Cardiac septum (tissue), 1 donor: ENCODE data around the gene RNF213. TPM values are rescaled to one million over a fixed set of nuclear protein-coding genes. Genes with fewer than 3 reads are reported as not detected.
A peak's percentile ranks its signal among the peaks of the same experiment; 100 is the strongest.

Experiments used
- DNase-seq: peaks from one replicate; pipeline ENCODE4 v3.0.0-alpha.2; 2020; ENCODE audit warnings: low spot score
- intact Hi-C: fragments of 100-400 bp; cut with DNase I; formaldehyde crosslinking; loops from one replicate; pipeline ENCODE4 v1.14.0; 2022
- long read RNA-seq: library from polyadenylated mRNA; unstranded; transcript quantifications from one replicate; pipeline ENCODE4 v2.0.0, GENCODE V29; 2021
- total RNA-seq: library from RNA; stranded (reverse); fragmentation: NEBNext Ultra II Directional; extraction: Animal tissue kit (Norgen Biotek cat#: 25700); gene quantifications from one replicate; pipeline ENCODE4 v1.2.1, GENCODE V29; 2021
- donor health status: DM: no; HTN: no; CAD: no.

Gene RNF213
- total RNA-seq: 46.4 TPM
- long read RNA-seq, full-length matches to known transcripts: 2 of 34 reads
- long read RNA-seq, partial matches to known transcripts: 18 of 34 reads
- long read RNA-seq, other reads (novel, unspliced or antisense): 14 of 34 reads

DNA sequence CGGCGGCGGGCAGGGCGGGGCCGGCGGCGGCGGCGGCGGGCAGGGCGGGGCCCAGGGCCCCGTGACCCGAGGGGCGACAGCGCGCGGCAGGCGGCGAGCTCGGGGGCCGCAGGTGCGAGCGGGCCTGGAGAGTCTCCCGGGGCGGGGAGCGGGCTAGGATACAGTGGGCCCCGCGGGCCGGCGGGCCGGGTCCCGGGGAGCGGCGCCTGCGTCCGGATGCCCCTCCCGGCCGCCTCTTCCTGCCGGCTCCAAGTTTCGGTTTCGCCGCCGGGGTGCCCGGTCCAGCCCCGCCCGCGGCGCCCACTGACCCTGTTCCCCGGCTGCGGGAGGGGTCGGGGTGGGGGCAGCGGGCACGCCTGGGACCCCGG, at the start of gene RNF213:
TSS of gene RNF213 (plus strand) at position 62 of the 368 bp plus-strand sequence. CDS start 2,830 bp downstream, outside the sequence.
- peak; percentile 88 for DNase-seq
- intact Hi-C loops: loop anchor here (5.0 kb wide), 1 partner anchor 158 kb away; the partner anchor contains the start of gene GAA

GRCh38 chr17:80212109-80212508, 48.5 kb upstream of the RNF213 start:
- no peak for DNase-seq
- intact Hi-C loops: no loop called here

DNA sequence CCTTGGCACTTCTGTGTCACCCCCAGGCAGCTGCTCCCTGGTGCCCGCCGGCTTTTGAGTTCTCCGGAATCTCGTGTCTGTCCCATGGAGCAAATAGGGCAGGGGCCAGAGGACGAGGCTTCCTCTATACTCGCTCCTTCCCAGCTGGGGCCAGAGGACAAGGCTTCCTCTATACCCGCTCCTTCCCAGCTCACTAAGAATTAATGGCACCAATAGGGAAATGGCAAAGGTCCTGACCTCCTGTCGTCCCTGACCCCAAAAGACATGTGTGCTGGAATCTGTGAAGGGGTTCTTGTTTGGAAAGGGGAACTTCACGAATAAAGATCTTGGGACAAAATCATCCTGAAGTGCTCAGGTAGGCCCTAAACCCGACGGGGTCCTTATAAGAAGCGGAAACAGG, 48.1 kb upstream of the RNF213 start:
- intact Hi-C loops: no loop called here
- no peak for DNase-seq

DNA sequence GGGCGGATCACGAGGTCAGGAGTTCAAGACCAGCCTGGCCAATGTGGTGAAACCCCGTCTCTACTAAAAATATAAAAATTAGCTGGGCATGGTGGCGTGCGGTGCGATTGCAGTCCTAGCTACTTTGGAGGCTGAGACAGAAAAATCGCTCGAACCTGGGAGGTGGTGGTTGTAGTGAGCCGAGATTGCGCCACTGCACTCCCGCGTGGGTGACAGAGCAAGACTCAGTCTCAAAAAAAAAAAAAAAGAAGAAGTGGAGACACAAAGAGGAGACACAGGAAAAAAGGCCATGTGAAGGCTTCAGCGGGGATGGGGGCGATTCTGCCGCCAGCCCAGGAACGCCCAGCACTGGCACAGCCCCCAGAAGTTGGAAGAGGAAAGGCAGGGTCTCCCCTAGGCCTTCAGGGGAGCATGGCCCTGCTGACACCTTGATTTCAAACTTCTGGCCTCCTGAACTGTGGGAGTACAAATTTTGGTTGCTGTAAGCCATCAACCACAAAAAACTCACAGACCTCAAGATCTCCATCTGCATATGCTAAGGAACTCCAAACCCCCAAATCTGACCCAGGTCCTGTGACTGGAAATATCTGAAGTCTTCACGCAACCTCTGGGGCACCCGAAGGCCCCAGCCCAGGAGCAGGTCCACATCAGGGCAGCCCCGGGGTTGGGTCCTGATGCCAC, 47.5 kb upstream of the RNF213 start:
- intact Hi-C loops: no loop called here
- DNase-seq: no peak

DNA sequence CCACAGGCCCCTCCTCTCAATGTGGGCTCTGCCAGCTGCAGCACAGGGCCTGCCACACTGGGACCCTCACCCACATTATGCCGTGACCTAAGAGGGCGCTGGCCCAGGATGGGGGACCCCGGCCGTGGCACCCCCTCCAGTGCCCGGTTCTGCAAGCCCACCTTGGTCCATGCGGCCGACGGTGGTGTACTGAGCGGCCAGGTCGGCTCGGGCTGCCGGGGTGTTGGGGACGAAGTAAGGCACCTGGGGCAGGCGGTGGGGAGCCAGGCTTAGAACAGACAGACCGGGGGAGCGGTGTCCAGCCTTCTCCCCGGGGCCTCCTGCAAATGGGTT, 47.0 kb upstream of the RNF213 start:
- intact Hi-C loops: no loop called here

GRCh38 chr17:80214012-80214877, 46.4 kb upstream of the RNF213 start:
- DNase-seq: no peak
- intact Hi-C loops: no loop called here

More for the DNA sequence above, 47.0 kb upstream of the RNF213 start:
- no peak for DNase-seq

GRCh38 chr17:80214878-80215210, 45.8 kb upstream of the RNF213 start:
- no peak for DNase-seq
- intact Hi-C loops: no loop called here

GRCh38 chr17:80216473-80217456, 43.9 kb upstream of the RNF213 start:
- intact Hi-C loops: no loop called here
- no peak for DNase-seq

DNA sequence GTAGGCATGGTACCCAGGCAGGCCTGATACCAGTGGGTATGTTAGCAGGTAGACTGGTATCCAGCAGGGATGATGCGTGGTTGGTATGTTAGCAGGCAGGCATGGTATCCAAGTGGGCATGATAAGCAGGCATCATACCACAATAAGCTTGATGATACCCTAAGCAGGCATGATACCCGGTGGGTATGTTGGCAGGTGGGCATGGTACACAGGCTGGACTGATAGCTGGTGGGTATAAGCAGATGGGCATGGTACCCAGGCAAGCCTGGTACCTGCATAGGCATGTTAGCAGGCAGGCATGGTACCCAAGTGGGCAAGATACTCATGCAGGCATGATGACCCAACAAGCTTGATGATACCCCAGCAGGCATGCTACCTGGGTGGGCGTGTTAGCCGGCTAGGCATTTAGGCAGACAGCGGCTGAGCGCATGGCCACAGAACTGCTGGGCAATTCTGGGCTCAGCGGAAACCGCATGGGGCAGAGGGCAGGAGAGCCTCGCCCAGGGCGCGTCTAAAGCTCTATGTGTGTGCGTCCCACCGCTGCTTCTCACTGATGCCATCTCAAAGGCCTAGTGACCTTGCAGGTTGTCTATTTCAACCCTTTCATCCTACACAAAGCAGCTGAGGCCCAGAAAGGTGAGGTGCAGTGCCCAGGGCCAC, 42.8 kb upstream of the RNF213 start:
- intact Hi-C loops: no loop called here
- no peak for DNase-seq

- DNase-seq: no peak
- intact Hi-C loops: no loop called here
These were observed 42.3 kb upstream of the RNF213 start for GRCh38 chr17:80218391-80218790.

DNA sequence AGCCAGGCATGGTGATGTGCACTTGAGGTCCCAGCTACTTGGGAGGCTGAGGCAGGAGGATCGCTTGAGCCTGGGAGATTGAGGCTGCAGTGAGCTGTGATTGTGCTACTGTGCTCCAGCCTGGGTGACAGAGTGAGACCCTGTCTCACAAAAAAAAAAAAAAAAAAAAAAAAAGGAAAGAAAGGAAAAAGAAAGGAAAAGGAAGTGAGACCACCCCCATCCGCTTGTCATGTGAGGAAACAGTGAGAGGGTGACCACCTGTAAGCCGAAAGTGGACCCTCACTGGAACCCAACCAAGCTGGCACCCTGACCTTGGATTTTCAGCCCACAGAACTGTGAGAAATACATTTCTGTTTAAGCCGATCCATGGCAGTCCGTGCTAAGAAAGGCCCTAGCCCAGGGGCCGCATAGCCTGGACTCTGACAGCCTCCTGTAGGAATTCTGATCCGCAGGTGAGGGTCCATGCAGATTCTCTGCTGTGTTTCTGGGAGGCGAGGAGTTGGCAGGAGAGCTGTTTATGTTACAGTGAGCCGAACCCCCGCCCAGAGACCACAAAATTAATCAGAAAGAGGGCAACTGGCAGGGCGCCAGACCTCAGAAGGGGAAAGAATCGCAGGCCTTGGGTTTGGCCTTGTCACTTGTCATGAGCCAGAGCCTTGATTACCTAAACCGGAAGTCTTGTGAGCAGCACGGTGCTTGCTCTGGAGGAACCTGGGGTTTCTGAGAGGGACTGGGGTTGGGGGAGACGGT, 41.5 kb upstream of the RNF213 start:
- intact Hi-C loops: no loop called here
- peak; percentile 85 for DNase-seq

DNA sequence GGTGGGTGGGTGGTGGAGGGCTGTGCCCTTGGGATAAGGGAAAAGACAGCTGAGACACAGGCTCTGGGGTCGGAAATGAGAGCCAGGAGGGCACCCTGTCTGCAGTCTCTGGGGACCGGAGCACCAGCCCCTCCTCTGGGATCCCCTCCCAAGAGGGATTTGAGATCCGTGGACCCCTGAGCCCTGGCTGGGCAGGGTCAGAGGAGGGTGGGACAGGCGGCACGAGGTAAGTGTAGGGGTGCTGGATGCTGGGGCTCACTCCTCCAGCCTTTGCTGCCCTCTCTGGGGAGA, 40.9 kb upstream of the RNF213 start:
- no peak for DNase-seq
- intact Hi-C loops: no loop called here

DNA sequence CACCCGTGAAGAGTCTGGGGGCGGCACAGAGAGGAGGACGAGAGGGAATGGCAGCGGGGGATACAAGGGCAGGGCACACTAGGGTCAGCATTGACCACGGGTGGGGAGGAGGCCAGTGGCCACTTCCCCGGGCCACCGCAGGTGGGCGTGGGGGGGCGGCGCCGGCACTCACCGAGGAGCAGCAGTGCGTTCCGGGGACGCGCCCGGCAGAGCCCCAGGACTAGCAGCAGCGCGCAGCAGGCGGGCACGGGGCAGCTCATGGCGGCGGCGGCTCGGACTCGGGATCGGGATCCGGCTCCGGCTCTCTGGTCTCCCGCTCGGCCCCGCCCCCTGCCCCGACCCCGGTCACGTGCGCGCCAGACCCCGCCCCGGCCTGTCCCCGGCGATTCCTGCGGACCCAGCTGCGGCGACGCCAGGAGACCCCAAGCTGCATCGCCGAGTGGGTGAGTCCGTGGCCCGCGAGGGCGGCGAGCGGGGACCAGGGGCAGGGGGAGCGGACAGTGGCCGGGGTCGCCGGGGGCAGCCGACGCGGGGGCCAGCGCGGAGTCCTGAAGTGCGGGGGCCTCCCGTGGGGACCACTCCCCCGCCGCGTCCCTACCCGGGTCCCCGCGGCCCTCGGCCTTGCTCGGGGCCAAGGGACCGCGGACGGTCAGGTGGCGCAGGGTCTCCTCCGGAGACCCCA, 40.5 kb upstream of the RNF213 start, which contains the start of the genes SGSH and SLC26A11:
TSS of gene SGSH (minus strand) at position 280 of the 682 bp plus-strand sequence. CDS start at position 260, 20 bp downstream.
TSS of gene SLC26A11 (plus strand) at position 374 of the 682 bp plus-strand sequence. CDS start 1,134 bp downstream, outside the sequence.
- peak; percentile 91 for DNase-seq
- intact Hi-C loops: no loop called here

GRCh38 chr17:80220736-80221215, 39.9 kb upstream of the RNF213 start:
- DNase-seq: no peak
- intact Hi-C loops: no loop called here

DNA sequence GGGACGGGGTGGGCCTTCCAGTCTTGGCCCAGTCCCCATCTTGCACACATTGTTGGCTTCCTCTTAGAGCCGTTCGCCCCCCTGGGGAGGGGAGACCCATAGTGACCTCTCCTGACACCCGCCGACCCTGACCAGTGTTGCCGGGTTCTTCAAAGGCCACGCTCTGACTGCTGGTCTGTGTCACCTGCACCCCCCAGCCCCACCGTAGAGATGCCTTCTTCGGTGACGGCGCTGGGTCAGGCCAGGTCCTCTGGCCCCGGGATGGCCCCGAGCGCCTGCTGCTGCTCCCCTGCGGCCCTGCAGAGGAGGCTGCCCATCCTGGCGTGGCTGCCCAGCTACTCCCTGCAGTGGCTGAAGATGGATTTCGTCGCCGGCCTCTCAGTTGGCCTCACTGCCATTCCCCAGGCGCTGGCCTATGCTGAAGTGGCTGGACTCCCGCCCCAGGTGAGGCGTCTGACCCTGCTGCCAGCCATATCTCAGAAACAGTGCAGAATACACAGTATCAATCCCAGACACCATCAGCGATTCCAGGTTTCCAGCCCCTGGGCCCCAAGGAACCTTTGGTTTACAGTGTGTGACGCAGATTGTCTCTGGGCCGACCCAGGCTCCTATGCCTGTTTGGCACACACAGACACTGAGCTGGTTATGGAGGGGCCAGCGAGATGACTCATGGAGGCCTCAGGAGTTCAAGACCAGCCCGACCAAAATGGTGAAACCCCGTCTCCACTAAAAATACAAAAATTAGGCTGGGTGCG, 39.1 kb upstream of the RNF213 start:
- no peak for DNase-seq
- intact Hi-C loops: no loop called here

GRCh38 chr17:80222376-80223141, 38.1 kb upstream of the RNF213 start:
- DNase-seq: no peak
- intact Hi-C loops: no loop called here
